GM18505 (cell line): ENCODE data around the gene CASTOR1.
A peak's percentile ranks its signal among the peaks of the same experiment; 100 is the strongest.

Experiments
- ATAC-seq: cut with Tn5 transposase; IDR thresholded peaks from one replicate; pipeline ENCODE4 v1.9.1; 2021; ENCODE audit not compliant: unreplicated experiment
- POLR2A ChIP-seq: IDR thresholded peaks from 4 replicates; pipeline ENCODE4 v1.6.1; 2011; ENCODE audit warnings: borderline replicate concordance; ENCODE audit not compliant: insufficient read depth, insufficient read length; ENCODE audit errors: extremely low read depth

Gene CASTOR1

GRCh38 chr22:30279046-30279788 lies 10.1 kb downstream of the CASTOR1 start:
- no peak for ATAC-seq
- no peak for TF ChIP-seq POLR2A

- TF ChIP-seq POLR2A = no peak
- ATAC-seq = no peak
These were observed 11.6 kb downstream of the CASTOR1 start for GRCh38 chr22:30277547-30278344.

- ATAC-seq = no peak
- TF ChIP-seq POLR2A = no peak
These were observed 13.3 kb downstream of the CASTOR1 start for GRCh38 chr22:30276039-30276438.

GRCh38 chr22:30275625-30276024 lies 13.7 kb downstream of the CASTOR1 start:
- no peak for TF ChIP-seq POLR2A
- no peak for ATAC-seq

- no peak for ATAC-seq
- TF ChIP-seq POLR2A = peak; percentile 2
These were observed 14.9 kb downstream of the CASTOR1 start for GRCh38 chr22:30274437-30274812.

- no peak for TF ChIP-seq POLR2A
- no peak for ATAC-seq
These were observed 15.4 kb downstream of the CASTOR1 start for GRCh38 chr22:30273711-30274436.

- no peak for ATAC-seq
- no peak for TF ChIP-seq POLR2A
These were observed 16.3 kb downstream of the CASTOR1 start for GRCh38 chr22:30272781-30273601.

- no peak for TF ChIP-seq POLR2A
These were observed 18.5 kb downstream of the CASTOR1 start for GRCh38 chr22:30270832-30271231.

GRCh38 chr22:30268331-30268730 lies 21.0 kb downstream of the CASTOR1 start:
- no peak for TF ChIP-seq POLR2A
- ATAC-seq = no peak

More at GRCh38 chr22:30270832-30271231, 18.5 kb downstream of the CASTOR1 start:
- ATAC-seq = no peak

GRCh38 chr22:30267382-30268302 lies 21.7 kb downstream of the CASTOR1 start:
- no peak for ATAC-seq
- TF ChIP-seq POLR2A = no peak

GRCh38 chr22:30266445-30267381 lies 22.6 kb downstream of the CASTOR1 start, which contains the start of gene OSM:
OSM (minus strand) TSS chr22:30266851; CDS start chr22:30266799, 52 bp downstream.
- TF ChIP-seq POLR2A = no peak
- peak; percentile 11 for ATAC-seq
